ENCODE results near the gene SRRM5. TPM values are rescaled to one million over a fixed set of nuclear protein-coding genes. Genes with fewer than 3 reads are reported as not detected.

The SRRM5 gene
- total and polyA plus RNA-seq, 2 experiments from 2014 or later, result 0.08 TPM; not detected in 1

DNA sequence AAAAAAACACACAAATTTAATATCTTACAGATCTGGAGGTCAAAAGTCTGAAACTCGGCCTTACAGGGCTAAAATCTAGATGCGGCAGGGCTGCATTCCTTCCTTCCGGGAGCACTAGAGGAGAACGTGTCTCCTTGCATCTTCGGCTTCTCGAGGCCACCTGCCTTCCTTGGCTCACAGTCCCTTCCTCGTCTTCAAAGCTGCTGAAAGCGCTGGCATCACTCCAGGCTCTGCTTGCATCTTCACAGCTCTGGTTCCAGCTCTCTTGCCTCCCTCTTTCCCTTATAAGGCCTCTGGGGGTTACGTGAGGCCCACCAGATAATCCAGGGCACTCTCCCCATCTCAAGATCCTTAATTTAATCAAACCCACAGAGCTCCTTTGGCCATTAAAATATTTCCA lies 47.1 kb upstream of the SRRM5 start (continued):
- no peak for TF ChIP-seq REST (IDR thresholded peaks at IDR 0.05; ENCODE audit: unreplicated experiment)
- no peak for TF ChIP-seq ETS1 (IDR thresholded peaks at IDR 0.05)

DNA sequence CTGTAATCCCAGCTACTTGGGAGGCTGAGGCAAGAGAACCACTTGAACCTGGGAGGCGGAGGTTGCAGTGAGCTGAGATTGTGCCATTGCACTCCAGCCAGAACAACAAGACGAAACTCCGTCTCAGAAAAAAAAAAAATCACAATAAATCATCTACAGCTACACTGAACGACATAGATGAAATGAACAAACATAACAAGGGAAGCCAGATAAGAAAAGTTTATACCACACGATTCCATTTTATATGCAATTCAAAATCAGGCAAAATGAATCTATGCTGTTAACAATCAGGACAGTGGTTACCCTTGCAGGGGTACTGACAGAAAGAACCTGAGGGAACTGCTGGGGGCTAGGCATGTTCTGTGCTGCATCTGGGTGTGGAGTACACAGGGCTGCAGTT lies 42.2 kb upstream of the SRRM5 start:
- no peaks in the 10 kb centered on the region for H3K36me3 ChIP-seq (ENCODE audit: insufficient read depth)
- H3F3A ChIP-seq (replicated peaks; ENCODE audit: low read depth), result no peaks in the 10 kb centered on the region
- Mint-ChIP-seq H3K4me3 (no peak overlapping the region), H3K36me3 (ENCODE audit: low read depth) (peaks cover 23% of the 10 kb centered on the region), H3K27me3 (ENCODE audit: insufficient read depth, low read depth, poor library complexity) (no peaks in the 10 kb centered on the region), H3K4me1 (peaks cover 5% of the 10 kb centered on the region), H3K27ac (peak overlapping the region; percentile 49; the same call in 1 of the 2 replicates), H3K9me3 (no peaks in the 10 kb centered on the region)
- no peak for DNase-seq (ENCODE audit: low spot score)
- H3K4me1 ChIP-seq (ENCODE audit: insufficient read depth), result peaks cover 1% of the 10 kb centered on the region; the same call in 1 of the 2 replicates
- no peaks in the 10 kb centered on the region for H3K9me2 ChIP-seq (ENCODE audit: insufficient read depth)
- no peak overlapping the region for H2AFZ ChIP-seq
- H3K4me2 ChIP-seq, result no peak overlapping the region
- ATAC-seq, result no peak
- no peaks in the 10 kb centered on the region; the same call in 1 of the 2 replicates for H4K20me1 ChIP-seq (replicated peaks; ENCODE audit: insufficient read depth)
- no peak overlapping the region for H3K4me3 ChIP-seq
- H3K27ac ChIP-seq (ENCODE audit: low read depth), result peak overlapping the region; percentile 39; the same call in 1 of the 2 replicates
- 0 out of 2 replicates have a peak, but pooled peaks cover 10% of the 10 kb centered on the region for H3K79me2 ChIP-seq (replicated peaks; ENCODE audit: insufficient read depth)
- no peaks in the 10 kb centered on the region for H3K27me3 ChIP-seq (ENCODE audit: insufficient read depth)
- TF ChIP-seq ZNF114 (CRISPR knock-in tag; IDR thresholded peaks at IDR 0.05), result no peak
- TF ChIP-seq STAT1 (IDR thresholded peaks at IDR 0.05; ENCODE audit: unreplicated experiment), result no peak
- no peak for TF ChIP-seq CREB1 (CRISPR knock-in tag; IDR thresholded peaks at IDR 0.05; ENCODE audit: low read depth)
- TF ChIP-seq EZH2phosphoT487 (IDR thresholded peaks at IDR 0.05; ENCODE audit: unreplicated experiment), result no peak
- no peak for TF ChIP-seq REST (IDR thresholded peaks at IDR 0.05; ENCODE audit: unreplicated experiment)
- TF ChIP-seq JUNB (IDR thresholded peaks at IDR 0.05; ENCODE audit: unreplicated experiment), result no peak
- TF ChIP-seq EZH2 (IDR thresholded peaks at IDR 0.05; ENCODE audit: low read depth, unreplicated experiment), result no peak
- TF ChIP-seq ETS1 (IDR thresholded peaks at IDR 0.05), result no peak
